Keratinocyte (primary cell): Measurements from ENCODE around the gene NTMT1. TPM values are rescaled to one million over a fixed set of nuclear protein-coding genes. Genes with fewer than 3 reads are reported as not detected.

Source experiments
- DNase-seq: peaks from one replicate; pipeline ENCODE4 v3.0.0-alpha.2; 2011; ENCODE audit warnings: low read depth, missing footprints, low spot score
- FAIRE-seq: peaks from 2 replicates; lab custom pipeline; 2011; peaks lifted over from hg19 to GRCh38; lab: Jason Lieb, UNC
- H2AFZ ChIP-seq: 2 replicates; pipeline ENCODE4 v1.6.0; 2012; ENCODE audit warnings: low read length, control low read depth, inconsistent platforms; ENCODE audit not compliant: control insufficient read depth
- H3K27ac ChIP-seq: 2 replicates; pipeline ENCODE4 v1.5.1; 2011; ENCODE audit warnings: low read length; ENCODE audit not compliant: control insufficient read depth, insufficient read depth
- H3K27me3 ChIP-seq: 3 replicates; pipeline ENCODE4 v1.6.0; 2011; ENCODE audit warnings: low read length; ENCODE audit not compliant: control insufficient read depth, insufficient read depth; ENCODE audit errors: extremely low read depth
- H3K36me3 ChIP-seq, 2 experiments: 2 replicates in 1 of 2; 3 replicates in 1 of 2; pipeline ENCODE4 v1.5.1; 2011; ENCODE audit warnings: low read length in 2 of 2, mild to moderate bottlenecking in 1 of 2; ENCODE audit not compliant: control insufficient read depth in 2 of 2, insufficient read depth in 2 of 2; ENCODE audit errors: extremely low read depth in 1 of 2
- H3K4me1 ChIP-seq: 3 replicates; pipeline ENCODE4 v1.5.1; 2011; ENCODE audit warnings: low read length; ENCODE audit not compliant: control insufficient read depth, insufficient read depth; ENCODE audit errors: extremely low read depth
- H3K4me2 ChIP-seq: 3 replicates; pipeline ENCODE4 v1.6.0; 2011; ENCODE audit warnings: low read depth, low read length; ENCODE audit not compliant: control insufficient read depth, insufficient read depth; ENCODE audit errors: extremely low read depth
- H3K4me3 ChIP-seq, 3 experiments: fragments of 200-600 bp in 1 of 3; sonication (generic) in 1 of 3; 2 replicates in 2 of 3; 3 replicates in 1 of 3; pipeline ENCODE4 v1.5.1; 2011 to 2016; ENCODE audit warnings: low read length in 3 of 3, mild to moderate bottlenecking in 3 of 3, control low read depth in 2 of 3, inconsistent platforms in 1 of 3, low read depth in 1 of 3, mixed read lengths in 1 of 3, mixed run types in 1 of 3, moderate library complexity in 1 of 3; ENCODE audit not compliant: control insufficient read depth in 2 of 3, insufficient read depth in 2 of 3; ENCODE audit errors: extremely low read depth in 1 of 3
- H3K79me2 ChIP-seq: 2 replicates; pipeline ENCODE4 v1.6.0; 2012; ENCODE audit warnings: low read length; ENCODE audit not compliant: control insufficient read depth, insufficient read depth
- H3K9ac ChIP-seq: 3 replicates; pipeline ENCODE4 v1.6.0; 2011; ENCODE audit warnings: low read length; ENCODE audit not compliant: control insufficient read depth, insufficient read depth; ENCODE audit errors: extremely low read depth
- H3K9me1 ChIP-seq: 3 replicates; pipeline ENCODE4 v1.6.0; 2011; ENCODE audit warnings: low read length; ENCODE audit not compliant: control insufficient read depth, insufficient read depth; ENCODE audit errors: extremely low read depth
- H3K9me3 ChIP-seq: 2 replicates; pipeline ENCODE4 v1.5.1; 2012; ENCODE audit warnings: low read depth, low read length; ENCODE audit not compliant: control insufficient read depth
- H4K20me1 ChIP-seq: 3 replicates; pipeline ENCODE4 v1.6.0; 2011; ENCODE audit warnings: low read length; ENCODE audit not compliant: control insufficient read depth, insufficient read depth; ENCODE audit errors: extremely low read depth
- CTCF ChIP-seq, 3 experiments: IDR thresholded peaks in 1 of 3; conservative IDR thresholded peaks in 1 of 3; optimal IDR thresholded peaks in 1 of 3; 2 replicates in 2 of 3; 3 replicates in 1 of 3; pipeline versions ENCODE3 to v1.5.1; 2011; ENCODE audit warnings: low read length in 3 of 3, mild to moderate bottlenecking in 3 of 3, moderate library complexity in 2 of 3, control low read depth in 1 of 3, inconsistent platforms in 1 of 3; ENCODE audit not compliant: insufficient read depth in 2 of 3; ENCODE audit errors: extremely low read depth in 1 of 3
- EZH2 ChIP-seq: IDR thresholded peaks from one replicate; pipeline ENCODE4 v1.6.1; 2012; ENCODE audit warnings: inconsistent platforms, mild to moderate bottlenecking, low read length, moderate library complexity
- dilution Hi-C: fragments of 300-500 bp; cut with MboI; formaldehyde crosslinking; loops from one replicate; pipeline ENCODE4 v1.7.0; 2020; ENCODE audit warnings: low sequenced_read_pairs; ENCODE audit not compliant: extremely low pct_ligation_motif_present
- polyA plus RNA-seq, 5 experiments: library from polyadenylated mRNA; depleted of rRNA in 3 of 5; stranded (reverse) in 3 of 5; stranded (forward) in 1 of 5; unstranded in 1 of 5; fragments of >200 nt; gene quantifications; 1 replicate in 1 of 5; 2 replicates in 3 of 5; 3 replicates in 1 of 5; pipeline versions ENCODE4 v1.2.1 to v1.2.3, GENCODE V29; 2011 to 2012; ENCODE audit warnings: missing spikeins in 2 of 5, low read depth in 1 of 5, low replicate concordance in 1 of 5

The NTMT1 gene
- polyA plus RNA-seq, 1 donor (not counting 4 experiments of a cell fraction or from before 2014, with no cell fraction given) = 50.2 TPM

GRCh38 chr9:129602598-129603415 lies 23.2 kb upstream of the NTMT1 start:
- FAIRE-seq = no peak

GRCh38 chr9:129604056-129604765 lies 21.8 kb upstream of the NTMT1 start:
- dilution Hi-C loops = loop anchor here (25.0 kb wide), 1 partner anchor 442 kb away; no protein-coding TSS in a partner anchor
- Histone ChIP-seq H3K27ac (no peak overlapping the region), H3K4me2 (no peak overlapping the region)

More at GRCh38 chr9:129602598-129603415, 23.2 kb upstream of the NTMT1 start:
- no peaks in the 10 kb centered on the region for H4K20me1 ChIP-seq
- H3K27ac ChIP-seq = no peak overlapping the region
- no peaks in the 10 kb centered on the region for H3K9me1 ChIP-seq
- H3K9ac ChIP-seq = no peak overlapping the region
- no peak for TF ChIP-seq EZH2
- no peak for TF ChIP-seq CTCF (optimal IDR thresholded peaks at IDR 0.05 in 1 of 3, IDR thresholded peaks at IDR 0.05 in 1 of 3, conservative IDR thresholded peaks at IDR 0.05 in 1 of 3; ENCODE audit: extremely low read depth in 1 of 3, insufficient read depth in 2 of 3, low read length in 3 of 3)
- H3K4me2 ChIP-seq = no peak overlapping the region
- DNase-seq = no peak
- H3K9me3 ChIP-seq = no peaks in the 10 kb centered on the region
- dilution Hi-C loops = loop anchor here (25.0 kb wide), 1 partner anchor 441 kb away; no protein-coding TSS in a partner anchor
- no peak overlapping the region for H2AFZ ChIP-seq
- no peaks in the 10 kb centered on the region for H3K36me3 ChIP-seq
- peaks cover 9% of the 10 kb centered on the region for H3K4me1 ChIP-seq
- H3K27me3 ChIP-seq = no peaks in the 10 kb centered on the region
- no peak overlapping the region for H3K4me3 ChIP-seq
- H3K79me2 ChIP-seq = no peaks in the 10 kb centered on the region

More at GRCh38 chr9:129604056-129604765, 21.8 kb upstream of the NTMT1 start:
- no peak for DNase-seq
- Histone ChIP-seq H3K4me1 (peaks cover 8% of the 10 kb centered on the region), H3K27me3 (no peaks in the 10 kb centered on the region), H3K4me3 (no peak overlapping the region), H3K79me2 (no peaks in the 10 kb centered on the region), H4K20me1 (no peaks in the 10 kb centered on the region), H2AFZ (no peak overlapping the region), H3K9me3 (no peaks in the 10 kb centered on the region), H3K9me1 (no peaks in the 10 kb centered on the region), H3K36me3 (no peaks in the 10 kb centered on the region), H3K9ac (no peak overlapping the region)
- TF ChIP-seq CTCF (optimal IDR thresholded peaks at IDR 0.05 in 1 of 3, IDR thresholded peaks at IDR 0.05 in 1 of 3, conservative IDR thresholded peaks at IDR 0.05 in 1 of 3; ENCODE audit: extremely low read depth in 1 of 3, insufficient read depth in 2 of 3, low read length in 3 of 3) = no peak
- TF ChIP-seq EZH2 = no peak
- FAIRE-seq = no peak
